ENCODE results near the gene OR10A2.

DNA sequence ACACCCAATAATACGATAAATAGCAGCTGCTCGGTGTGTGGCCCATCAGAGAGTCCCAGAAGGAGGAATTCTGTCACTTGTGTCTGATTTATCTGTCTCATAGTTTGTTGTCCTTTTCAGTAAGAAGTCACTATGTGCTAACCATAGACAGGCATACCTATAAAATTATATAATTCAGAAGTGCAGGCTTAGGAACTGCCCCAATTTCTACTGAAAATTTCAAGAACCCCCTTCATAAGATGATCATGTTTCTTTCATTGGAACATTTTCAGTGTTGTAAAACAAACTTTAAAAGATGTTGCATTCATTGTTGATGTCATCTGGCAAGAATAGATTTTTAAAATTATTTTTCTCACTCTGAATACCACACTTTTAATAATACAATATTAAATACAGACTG is 29.5 kb downstream of the OR10A2 start, which contains the start of gene OR2D2:
- TF ChIP-seq POLR2A (IDR thresholded peaks at IDR 0.05; ENCODE audit: low read depth, low read length) (no peak), POU2F2 (IDR thresholded peaks at IDR 0.05; ENCODE audit: low read depth, low read length) (no peak), POLR2AphosphoS5 (IDR thresholded peaks at IDR 0.05; ENCODE audit: low read depth, low read length) (no peak), TAF1 (IDR thresholded peaks at IDR 0.05; ENCODE audit: low read depth, low read length) (no peak), PAX5 (IDR thresholded peaks at IDR 0.05; ENCODE audit: insufficient read depth, low read length, severe bottlenecking) (no peak), SPI1 (IDR thresholded peaks at IDR 0.05; ENCODE audit: low read depth, low read length) (no peak)
